Ovary (tissue), 3 donors: ENCODE results near the gene TET3.

Experiments used
- EP300 ChIP-seq: sonication (generic); formaldehyde crosslinking; IDR thresholded peaks from one replicate; pipeline ENCODE4 v1.6.1; 2017; ENCODE audit warnings: antibody characterized with exemption
- TF ChIP-seq, protein P1 (sequence below), 3 donors: fragments of 450-650 bp in 2 of 3; fragments of 200-600 bp in 1 of 3; IDR thresholded peaks; one replicate each; pipeline versions ENCODE4 v1.5.1 to v1.8.0; 2016 to 2022; ENCODE audit warnings: antibody characterized with exemption in 3 of 3, mild to moderate bottlenecking in 1 of 3
- donor health status: DM: no; HTN: no; CAD: no.

GRCh38 chr2:73977466-73977865, 7.2 kb upstream of the TET3 start:
- TF ChIP-seq EP300, result no peak
- TF ChIP-seq, protein P1, sequence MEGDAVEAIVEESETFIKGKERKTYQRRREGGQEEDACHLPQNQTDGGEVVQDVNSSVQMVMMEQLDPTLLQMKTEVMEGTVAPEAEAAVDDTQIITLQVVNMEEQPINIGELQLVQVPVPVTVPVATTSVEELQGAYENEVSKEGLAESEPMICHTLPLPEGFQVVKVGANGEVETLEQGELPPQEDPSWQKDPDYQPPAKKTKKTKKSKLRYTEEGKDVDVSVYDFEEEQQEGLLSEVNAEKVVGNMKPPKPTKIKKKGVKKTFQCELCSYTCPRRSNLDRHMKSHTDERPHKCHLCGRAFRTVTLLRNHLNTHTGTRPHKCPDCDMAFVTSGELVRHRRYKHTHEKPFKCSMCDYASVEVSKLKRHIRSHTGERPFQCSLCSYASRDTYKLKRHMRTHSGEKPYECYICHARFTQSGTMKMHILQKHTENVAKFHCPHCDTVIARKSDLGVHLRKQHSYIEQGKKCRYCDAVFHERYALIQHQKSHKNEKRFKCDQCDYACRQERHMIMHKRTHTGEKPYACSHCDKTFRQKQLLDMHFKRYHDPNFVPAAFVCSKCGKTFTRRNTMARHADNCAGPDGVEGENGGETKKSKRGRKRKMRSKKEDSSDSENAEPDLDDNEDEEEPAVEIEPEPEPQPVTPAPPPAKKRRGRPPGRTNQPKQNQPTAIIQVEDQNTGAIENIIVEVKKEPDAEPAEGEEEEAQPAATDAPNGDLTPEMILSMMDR (IDR thresholded peaks at IDR 0.05), result no peak
